GM18951 (cell line): Measurements from ENCODE around the gene EWSR1.
"Not testable (repeated sequence)": the region's sequence is repeated elsewhere in the genome, so short reads cannot be mapped to it uniquely, and the experiment has no call there.

Experiments used
- POLR2A ChIP-seq: IDR thresholded peaks from 4 replicates; pipeline ENCODE4 v1.6.1; 2011; ENCODE audit warnings: mild to moderate bottlenecking; ENCODE audit not compliant: insufficient read length, insufficient read depth; ENCODE audit errors: extremely low read depth
- in situ Hi-C: fragments of 300-500 bp; cut with MboI; formaldehyde crosslinking; loops from one replicate; pipeline ENCODE4 v1.12.0; 2022; ENCODE audit warnings: low sequenced_read_pairs, mixed read lengths, inconsistent platforms; ENCODE audit not compliant: unreplicated experiment

The EWSR1 gene

GRCh38 chr22:29341849-29342127, 73.7 kb downstream of the EWSR1 start:
- TF ChIP-seq POLR2A: no peak
- in situ Hi-C loops: no loop called here

GRCh38 chr22:29342177-29342576, 74.1 kb downstream of the EWSR1 start:
- in situ Hi-C loops: no loop called here
- TF ChIP-seq POLR2A: no peak

DNA sequence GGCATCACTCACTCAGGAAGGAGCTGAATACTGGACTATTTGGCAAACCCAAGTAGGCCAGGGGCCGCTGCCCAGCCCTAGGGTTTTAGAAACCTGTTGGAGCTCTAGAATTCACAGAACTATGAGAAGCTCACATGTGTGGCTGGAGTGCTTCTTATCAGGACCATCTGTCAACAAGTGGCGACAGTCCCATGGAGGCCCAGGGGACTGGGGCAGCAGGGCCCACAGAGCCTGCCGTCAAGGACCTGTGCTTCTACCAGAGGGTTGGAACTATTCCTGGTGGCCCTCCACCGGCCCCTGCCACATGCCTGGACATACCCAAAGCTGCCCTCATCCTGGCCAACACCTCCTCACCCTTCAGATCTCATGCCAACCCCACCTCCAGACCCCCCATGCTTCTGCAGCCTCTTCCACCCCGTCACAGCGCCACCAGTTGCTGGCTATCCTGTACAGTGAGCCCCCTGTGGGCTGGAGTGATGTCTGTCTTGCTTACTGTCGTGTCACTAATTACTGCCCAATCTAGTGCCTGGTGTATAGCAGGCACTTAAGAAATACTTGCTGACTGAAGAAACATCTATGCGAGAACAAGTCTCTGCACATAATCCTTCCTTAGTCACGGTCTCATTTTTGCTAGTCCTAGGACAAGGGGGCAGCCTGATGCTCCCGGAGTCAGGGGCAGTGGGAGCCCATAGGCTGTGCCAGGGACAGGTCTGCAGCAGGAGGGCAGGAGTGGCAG, 74.7 kb downstream of the EWSR1 start:
- in situ Hi-C loops: no loop called here
- TF ChIP-seq POLR2A: no peak

DNA sequence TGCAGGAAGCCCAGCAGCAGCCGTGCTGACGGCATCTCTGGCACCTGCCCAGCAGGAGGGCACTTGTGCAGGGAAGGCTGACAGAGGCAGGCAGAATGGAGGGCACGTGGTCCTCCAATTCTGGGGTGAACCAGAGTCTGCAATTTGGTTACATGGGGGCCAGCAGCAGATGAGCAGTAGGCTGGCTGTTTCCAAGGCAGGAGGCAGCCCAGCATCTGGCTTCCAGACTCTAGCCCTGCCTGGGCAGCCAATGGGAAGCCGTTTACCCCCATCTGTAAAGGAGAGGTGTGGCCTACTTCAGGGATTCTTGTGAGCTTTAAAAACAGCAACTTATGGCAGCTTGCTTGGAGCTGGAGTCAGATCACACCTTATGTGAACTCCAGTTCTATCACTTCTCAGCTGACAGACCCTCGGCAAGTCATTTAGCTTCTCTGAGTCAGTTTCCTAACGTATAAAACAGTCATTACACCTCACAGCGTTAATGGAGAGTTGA, 75.3 kb downstream of the EWSR1 start:
- no peak for TF ChIP-seq POLR2A
- in situ Hi-C loops: no loop called here

GRCh38 chr22:29344137-29344536, 76.1 kb downstream of the EWSR1 start:
- in situ Hi-C loops: no loop called here
- TF ChIP-seq POLR2A: no peak

- in situ Hi-C loops: not testable (repeated sequence)
Observed at GRCh38 chr22:29344889-29345288, 76.8 kb downstream of the EWSR1 start.

GRCh38 chr22:29345932-29346331, 77.9 kb downstream of the EWSR1 start:
- TF ChIP-seq POLR2A: no peak
- in situ Hi-C loops: no loop called here

GRCh38 chr22:29346659-29347058, 78.6 kb downstream of the EWSR1 start:
- in situ Hi-C loops: no loop called here
- TF ChIP-seq POLR2A: no peak

GRCh38 chr22:29348041-29348440, 80.0 kb downstream of the EWSR1 start:
- TF ChIP-seq POLR2A: no peak
- in situ Hi-C loops: no loop called here

DNA sequence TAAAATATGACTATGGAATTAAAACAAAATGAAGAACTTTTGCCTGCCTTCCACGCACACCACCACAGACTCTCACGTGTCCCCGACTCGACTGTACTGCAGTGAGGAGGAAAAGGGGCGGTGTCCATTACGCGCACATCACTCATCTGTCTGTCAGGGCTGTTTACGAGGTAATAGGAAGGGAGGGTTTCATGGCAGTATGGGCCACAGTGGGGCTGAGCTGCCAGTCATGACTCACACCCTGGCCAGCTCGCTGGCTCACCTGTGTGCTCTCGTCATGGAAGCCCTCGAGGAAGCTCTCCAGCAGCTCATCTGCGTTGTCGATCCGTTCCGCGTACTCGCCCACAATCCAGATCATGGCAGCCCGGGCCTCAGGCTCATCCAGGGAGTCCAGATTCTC, 80.9 kb downstream of the EWSR1 start:
- in situ Hi-C loops: no loop called here
- TF ChIP-seq POLR2A: no peak
